GM18498 (cell line): Measurements from ENCODE around the gene OTOP2.
"Not testable (repeated sequence)": the region's sequence is repeated elsewhere in the genome, so short reads cannot be mapped to it uniquely, and the experiment has no call there.

Source experiments
- ATAC-seq: cut with Tn5 transposase; IDR thresholded peaks from one replicate; pipeline ENCODE4 v1.9.1; 2021; ENCODE audit warnings: mild to moderate bottlenecking, moderate library complexity; ENCODE audit not compliant: unreplicated experiment

The OTOP2 gene

DNA sequence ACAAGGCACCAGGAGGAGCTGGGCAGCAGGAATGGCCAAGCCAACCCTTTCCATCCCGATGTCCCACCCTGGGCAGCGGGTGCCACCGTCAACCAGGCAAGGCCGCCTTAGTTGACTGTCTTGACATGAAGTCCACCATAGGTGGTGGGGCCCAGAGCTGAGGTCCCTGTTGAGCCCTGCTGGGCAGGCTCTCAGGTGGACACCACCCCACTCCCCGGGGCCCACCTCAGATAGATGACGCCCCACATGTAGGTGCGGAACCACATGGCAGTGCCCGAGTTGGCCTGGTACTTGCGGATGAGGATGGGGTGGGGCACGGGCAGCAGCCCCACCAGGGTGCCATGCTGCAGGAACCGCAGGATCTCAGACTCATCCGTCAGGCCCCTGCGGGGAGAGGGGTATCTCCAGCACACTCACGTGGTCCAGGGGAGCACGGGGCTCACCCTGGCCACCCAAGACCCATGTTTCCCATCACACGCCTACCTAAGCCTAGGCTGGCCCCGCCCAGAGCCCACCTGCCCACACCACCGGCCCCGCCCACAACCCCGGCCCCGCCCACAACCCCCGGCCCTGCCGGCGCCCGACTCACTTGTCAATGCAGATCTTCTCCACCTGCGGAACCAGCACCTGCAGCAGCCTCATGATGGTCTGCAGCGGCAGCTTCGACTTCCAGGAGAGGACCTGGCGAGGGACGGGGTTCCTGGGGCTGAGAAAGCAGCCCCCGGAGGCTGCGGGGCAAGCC is 27.8 kb downstream of the OTOP2 start:
- ATAC-seq = no peak

DNA sequence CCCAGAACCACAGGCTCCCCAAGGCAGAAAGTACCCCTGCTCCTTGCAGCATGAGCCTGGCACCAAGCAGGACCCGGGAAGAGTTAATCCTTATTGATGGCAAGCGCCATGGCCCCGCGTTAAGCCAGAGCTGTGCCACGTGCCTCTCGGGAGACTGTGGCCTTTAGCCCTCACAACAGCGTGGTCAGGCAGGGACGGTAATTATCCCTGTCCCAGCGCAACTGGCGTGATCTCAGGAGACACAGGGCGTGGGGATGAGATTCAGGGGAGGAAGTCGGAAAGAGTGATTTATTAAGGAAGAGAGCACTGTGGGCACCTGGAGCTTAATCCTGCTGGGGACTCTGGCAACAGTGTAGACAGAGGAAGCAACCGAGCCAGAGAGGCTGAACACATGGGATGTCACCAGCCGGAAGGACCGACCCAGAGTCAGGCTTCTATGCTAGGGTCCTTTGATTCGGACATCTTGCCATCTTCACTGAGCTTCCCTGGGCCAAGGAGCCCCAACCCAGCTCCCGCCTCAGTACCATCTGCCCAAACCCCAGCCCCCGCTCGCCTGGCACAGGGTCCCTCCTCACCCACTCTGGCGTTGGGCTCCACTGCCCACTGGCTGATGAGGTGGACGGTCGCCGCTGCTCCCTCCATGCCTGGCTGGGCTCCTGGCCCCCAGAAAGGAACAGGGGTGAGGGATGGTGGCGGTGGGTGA is 28.5 kb downstream of the OTOP2 start:
- no peak for ATAC-seq

GRCh38 chr17:74953134-74953687 is 29.1 kb downstream of the OTOP2 start:
- no peak for ATAC-seq

- ATAC-seq = no peak
Observed at GRCh38 chr17:74954115-74954514, 30.0 kb downstream of the OTOP2 start.

DNA sequence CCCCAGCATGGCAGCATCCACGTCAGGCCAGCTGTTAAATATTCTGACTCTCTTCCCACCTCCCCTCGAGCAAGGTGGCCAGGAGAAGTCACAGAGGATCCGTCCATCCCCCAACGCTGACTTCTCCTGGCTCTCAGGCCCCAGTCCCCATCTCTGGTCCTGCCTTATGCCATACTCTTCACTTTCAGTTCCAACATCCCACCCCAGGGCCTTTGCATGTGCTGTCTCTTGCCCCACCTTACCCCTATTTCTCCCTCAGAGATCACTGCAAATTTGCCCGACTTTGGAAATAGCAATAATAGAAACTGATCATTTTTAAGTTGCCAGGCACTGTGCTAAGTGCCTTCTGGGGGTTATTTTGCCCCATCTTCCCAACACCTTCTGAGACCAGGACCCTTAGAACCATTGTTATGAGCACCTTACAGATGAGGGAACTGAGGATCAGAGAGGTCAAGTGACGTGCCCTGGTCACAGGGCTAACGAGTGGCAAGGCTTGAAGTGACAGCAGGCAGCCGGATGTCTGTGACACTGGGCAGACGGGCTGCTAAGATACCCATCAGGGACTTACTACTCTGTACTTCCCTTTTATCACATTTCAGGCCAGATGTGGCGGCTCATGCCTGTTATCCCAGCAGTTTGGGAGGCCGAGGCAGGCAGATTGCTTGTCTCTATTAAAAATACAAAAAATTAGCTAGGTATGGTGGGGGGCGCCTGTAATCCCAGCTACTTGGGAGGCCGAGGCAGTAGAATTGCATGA is 30.8 kb downstream of the OTOP2 start:
- no peak for ATAC-seq

DNA sequence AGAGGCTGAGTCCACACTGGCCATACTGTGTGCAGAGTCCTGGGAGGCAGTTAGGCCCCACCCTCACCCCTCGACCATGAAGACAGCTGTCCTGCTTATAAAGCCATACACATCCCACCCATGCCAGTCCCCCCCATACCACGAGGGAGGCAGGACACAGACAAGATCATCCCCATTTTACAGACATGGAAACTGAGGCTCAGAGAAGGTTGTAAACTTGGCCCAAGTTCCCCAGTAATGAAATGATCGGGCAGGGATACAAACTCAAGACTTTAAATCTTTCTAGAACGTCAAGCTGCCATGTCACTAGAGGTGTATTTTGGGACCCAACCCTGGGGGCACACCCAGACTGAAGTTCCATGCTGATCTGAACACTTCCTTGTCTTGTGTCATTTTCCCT is 32.0 kb downstream of the OTOP2 start:
- ATAC-seq = no peak

GRCh38 chr17:74957935-74958740 is 34.1 kb downstream of the OTOP2 start:
- ATAC-seq = peak; percentile 42

GRCh38 chr17:74959826-74960515 is 35.9 kb downstream of the OTOP2 start:
- no peak for ATAC-seq

DNA sequence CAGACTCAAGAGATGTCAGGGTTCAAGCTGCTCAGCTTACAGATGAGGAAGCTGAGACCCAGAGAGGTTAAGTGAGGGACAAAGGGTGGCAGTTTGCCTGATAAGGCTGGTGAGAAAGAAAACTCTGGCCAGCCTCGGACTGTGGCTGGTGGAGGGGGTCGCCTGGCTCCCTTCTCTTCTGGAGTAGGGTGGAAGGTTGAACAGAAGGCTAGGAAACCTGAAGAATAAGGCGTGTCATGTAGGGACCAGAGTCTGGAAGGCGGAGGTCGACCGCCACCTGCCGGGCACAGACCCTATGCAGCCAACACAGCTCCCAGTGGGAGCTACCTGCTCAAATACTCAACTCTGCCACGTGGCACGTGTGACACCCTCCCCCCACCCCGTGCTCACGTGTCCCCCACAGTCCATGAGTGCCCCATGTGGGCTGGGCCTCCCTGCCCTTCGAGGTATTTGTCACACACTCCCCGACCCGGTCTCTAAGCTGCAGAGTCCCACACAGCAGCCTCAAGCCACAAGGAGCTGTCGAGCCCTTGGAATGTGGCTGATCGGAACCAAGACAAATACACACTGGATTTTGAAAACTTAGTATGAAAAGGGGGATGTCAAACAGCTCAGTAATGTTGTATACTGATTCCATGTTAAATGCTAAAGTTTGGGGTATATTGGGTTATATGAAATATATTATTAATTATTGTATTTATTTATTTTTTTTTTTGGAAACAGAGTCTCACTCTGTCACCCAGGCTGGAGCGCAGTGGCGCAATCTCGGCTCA is 36.7 kb downstream of the OTOP2 start:
- no peak for ATAC-seq

DNA sequence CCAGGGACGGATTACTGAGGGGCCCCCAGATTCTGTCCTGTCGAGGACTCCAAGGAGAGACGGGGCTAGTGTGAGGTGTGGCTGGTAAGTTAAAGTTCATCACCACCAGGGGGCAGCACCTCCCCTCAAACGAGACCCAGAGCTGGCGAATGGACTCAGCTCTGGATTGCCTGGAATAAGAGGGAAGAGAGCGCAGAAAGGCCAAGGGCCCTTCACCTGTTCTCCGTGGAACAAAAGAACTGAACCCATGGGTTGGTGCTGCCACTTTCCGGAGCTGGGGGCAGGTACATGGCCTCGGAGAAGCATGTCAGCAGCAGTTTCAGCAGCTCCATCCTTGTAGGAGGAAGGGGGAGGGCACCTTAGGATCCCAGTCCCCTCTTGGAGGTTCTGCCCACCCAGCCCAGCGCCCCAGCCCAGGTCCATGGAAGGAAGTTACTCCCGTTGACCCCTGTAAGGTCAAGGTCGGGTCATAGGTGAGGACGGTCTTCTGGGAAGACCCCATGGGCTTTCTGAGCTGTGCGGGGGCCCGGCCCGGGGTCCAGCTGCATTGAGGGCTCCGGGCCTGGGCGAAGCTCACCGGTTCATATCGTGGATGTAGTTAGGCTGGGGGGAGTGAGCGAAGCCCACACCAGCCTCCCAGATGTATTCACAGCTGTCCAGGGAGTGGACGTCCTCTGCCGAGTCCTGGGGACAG is 37.7 kb downstream of the OTOP2 start:
- no peak for ATAC-seq

DNA sequence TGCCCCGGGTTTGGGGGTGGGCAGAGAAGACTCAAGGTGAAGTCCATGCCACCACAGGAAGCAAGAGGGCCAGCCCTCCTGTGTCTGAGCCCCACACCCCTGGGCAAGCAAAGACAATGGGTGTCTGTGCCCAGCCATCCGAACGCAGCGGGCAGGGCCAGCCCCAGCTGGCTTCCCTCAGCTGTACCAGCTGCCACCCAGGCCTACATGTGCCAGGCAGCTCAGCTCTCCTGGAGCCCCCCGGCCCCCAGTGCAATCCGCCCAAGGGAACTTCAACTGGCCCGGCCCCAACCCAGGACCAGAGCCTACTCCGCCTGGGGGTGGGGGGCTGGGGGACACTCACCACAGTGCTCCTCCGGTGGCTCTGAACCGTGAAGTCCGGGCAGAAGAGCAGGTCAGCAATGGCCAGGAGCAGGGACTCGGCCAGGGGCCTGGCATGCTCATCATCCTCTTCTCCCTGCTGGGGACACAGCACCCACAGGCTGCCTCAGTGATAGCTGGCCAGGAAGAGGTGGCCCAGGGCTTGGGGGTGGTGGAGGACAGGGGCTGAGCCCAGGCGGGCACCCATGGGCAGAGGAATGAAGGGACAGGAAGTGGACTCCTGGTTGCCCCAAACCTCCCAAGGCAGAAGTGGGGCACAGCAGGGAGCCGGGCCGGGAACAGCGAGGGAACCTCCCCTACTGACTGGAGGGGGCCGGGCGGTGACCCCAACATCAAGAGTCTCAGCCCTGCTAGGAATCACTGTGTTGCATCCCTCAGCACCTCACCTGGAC is 38.7 kb downstream of the OTOP2 start:
- ATAC-seq = no peak

DNA sequence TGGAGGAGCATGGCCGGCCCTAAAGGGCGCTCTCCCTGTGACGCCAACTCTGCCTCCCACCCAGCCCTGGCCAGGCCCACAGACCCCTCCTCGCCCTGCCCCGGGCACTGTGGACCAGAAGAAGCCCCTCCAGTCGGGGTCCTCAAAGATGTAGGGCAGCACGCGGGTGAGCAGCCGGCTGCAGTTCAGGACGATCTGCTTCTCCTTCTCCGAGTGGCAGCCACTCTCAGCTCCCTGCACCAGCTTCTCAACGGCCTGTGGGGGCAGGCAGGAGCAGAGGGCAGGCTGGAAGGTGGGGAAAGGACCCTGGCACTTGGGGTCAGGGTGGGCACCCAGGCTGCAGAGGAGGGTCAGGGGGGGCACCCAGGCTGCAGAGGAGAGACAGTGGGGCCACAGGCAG is 39.6 kb downstream of the OTOP2 start:
- ATAC-seq = no peak

- no peak for ATAC-seq
Observed at GRCh38 chr17:74964246-74964761, 40.2 kb downstream of the OTOP2 start.

DNA sequence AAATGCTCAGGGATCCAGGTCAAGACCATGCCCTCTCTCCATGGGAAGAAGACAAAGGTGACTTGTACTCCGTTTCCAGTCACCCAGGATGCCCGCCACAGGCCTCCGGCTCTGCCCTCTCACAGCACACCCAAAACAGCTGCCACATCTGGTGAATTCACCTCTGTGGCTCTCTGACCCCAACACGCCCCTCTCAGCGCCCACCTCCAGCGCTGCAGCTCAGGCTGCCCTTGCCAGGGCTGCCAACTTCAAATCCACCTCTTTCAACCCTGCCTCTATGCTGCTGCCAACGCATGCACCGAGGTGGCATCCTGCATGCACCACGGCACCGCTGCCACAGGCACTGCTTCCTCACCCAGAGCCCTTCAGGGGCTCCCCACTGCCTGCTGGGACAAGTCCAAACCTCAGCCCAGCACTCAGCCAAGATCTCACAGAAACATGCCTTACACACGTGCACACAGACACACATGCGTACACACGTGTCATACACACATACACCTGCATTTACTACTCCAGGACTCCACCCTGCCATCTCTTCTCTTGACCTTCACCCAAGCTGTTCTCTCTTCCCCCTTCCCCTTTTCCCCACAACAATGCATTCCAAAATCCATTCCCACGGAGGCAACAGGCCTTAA is 41.0 kb downstream of the OTOP2 start:
- no peak for ATAC-seq

GRCh38 chr17:74968361-74968780 is 44.3 kb downstream of the OTOP2 start:
- ATAC-seq = no peak

DNA sequence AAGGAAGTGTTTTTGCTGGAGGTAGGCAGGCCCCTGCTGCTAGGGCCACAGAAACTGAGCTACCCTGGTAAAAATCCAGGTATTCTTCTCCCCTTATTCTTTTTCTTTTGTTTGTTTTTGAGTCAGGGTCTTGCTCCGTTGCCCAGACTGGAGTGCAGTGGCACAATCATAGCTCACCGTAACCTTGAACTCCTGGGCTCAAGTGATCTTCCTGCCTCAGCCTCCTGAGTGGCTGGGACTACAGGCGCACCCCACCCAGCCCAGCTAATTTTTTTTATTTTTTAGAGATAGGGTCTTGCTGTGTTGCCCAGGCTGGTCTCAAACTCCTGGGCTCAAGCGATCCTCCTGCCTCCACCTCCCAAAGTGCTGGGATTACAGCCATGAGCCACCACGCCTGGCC is 45.4 kb downstream of the OTOP2 start:
- not testable (repeated sequence) for ATAC-seq

- no peak for ATAC-seq
Observed at GRCh38 chr17:74970395-74970794, 46.3 kb downstream of the OTOP2 start.
